Fibroblast of skin of back (primary cell): Measurements from ENCODE around the gene ACTN1.
"Not testable (repeated sequence)": the region's sequence is repeated elsewhere in the genome, so short reads cannot be mapped to it uniquely, and the experiment has no call there.

Experiments
- DNase-seq: peaks from one replicate; pipeline ENCODE4 v3.0.0-alpha.2; 2013

Gene ACTN1

GRCh38 chr14:68857516-68858070, 121.5 kb downstream of the ACTN1 start:
- DNase-seq: no peak

- DNase-seq: no peak
Observed at GRCh38 chr14:68856572-68856971, 122.5 kb downstream of the ACTN1 start.

GRCh38 chr14:68854421-68854820, 124.7 kb downstream of the ACTN1 start:
- no peak for DNase-seq

- DNase-seq: no peak
Observed at GRCh38 chr14:68853749-68854148, 125.4 kb downstream of the ACTN1 start.

GRCh38 chr14:68852493-68852892, 126.6 kb downstream of the ACTN1 start:
- DNase-seq: not testable (repeated sequence)

GRCh38 chr14:68851078-68851477, 128.0 kb downstream of the ACTN1 start:
- DNase-seq: no peak

- DNase-seq: no peak
Observed at GRCh38 chr14:68849416-68849815, 129.7 kb downstream of the ACTN1 start.

- no peak for DNase-seq
Observed at GRCh38 chr14:68848253-68848652, 130.8 kb downstream of the ACTN1 start.

- not testable (repeated sequence) for DNase-seq
Observed at GRCh38 chr14:68847640-68848039, 131.5 kb downstream of the ACTN1 start.

GRCh38 chr14:68846466-68846865, 132.6 kb downstream of the ACTN1 start:
- DNase-seq: no peak

GRCh38 chr14:68844210-68844545, 134.9 kb downstream of the ACTN1 start:
- DNase-seq: no peak

GRCh38 chr14:68843471-68844209, 135.5 kb downstream of the ACTN1 start:
- DNase-seq: peak; percentile 62

GRCh38 chr14:68842298-68842697, 136.8 kb downstream of the ACTN1 start:
- no peak for DNase-seq

- DNase-seq: peak; percentile 56
Observed at GRCh38 chr14:68841016-68841809, 137.9 kb downstream of the ACTN1 start.

GRCh38 chr14:68840454-68840853, 138.6 kb downstream of the ACTN1 start:
- DNase-seq: no peak

- DNase-seq: no peak
Observed at GRCh38 chr14:68836082-68836481, 143.0 kb downstream of the ACTN1 start.

GRCh38 chr14:68834816-68835215, 144.3 kb downstream of the ACTN1 start:
- no peak for DNase-seq

GRCh38 chr14:68828698-68829097, 150.4 kb downstream of the ACTN1 start:
- DNase-seq: no peak

GRCh38 chr14:68825729-68826128, 153.4 kb downstream of the ACTN1 start:
- DNase-seq: no peak

- peak; percentile 67 for DNase-seq
Observed at GRCh38 chr14:68824517-68825347, 154.4 kb downstream of the ACTN1 start.

- DNase-seq: no peak
Observed at GRCh38 chr14:68824207-68824516, 154.9 kb downstream of the ACTN1 start.
